GM19351 (cell line): ENCODE results near the gene RND2.
"Not testable (repeated sequence)": the region's sequence is repeated elsewhere in the genome, so short reads cannot be mapped to it uniquely, and the experiment has no call there.

Source experiments
- ATAC-seq: cut with Tn5 transposase; IDR thresholded peaks from one replicate; pipeline ENCODE4 v1.9.1; 2021; ENCODE audit warnings: mild to moderate bottlenecking, moderate library complexity; ENCODE audit not compliant: unreplicated experiment

The RND2 gene, protein sequence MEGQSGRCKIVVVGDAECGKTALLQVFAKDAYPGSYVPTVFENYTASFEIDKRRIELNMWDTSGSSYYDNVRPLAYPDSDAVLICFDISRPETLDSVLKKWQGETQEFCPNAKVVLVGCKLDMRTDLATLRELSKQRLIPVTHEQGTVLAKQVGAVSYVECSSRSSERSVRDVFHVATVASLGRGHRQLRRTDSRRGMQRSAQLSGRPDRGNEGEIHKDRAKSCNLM

DNA sequence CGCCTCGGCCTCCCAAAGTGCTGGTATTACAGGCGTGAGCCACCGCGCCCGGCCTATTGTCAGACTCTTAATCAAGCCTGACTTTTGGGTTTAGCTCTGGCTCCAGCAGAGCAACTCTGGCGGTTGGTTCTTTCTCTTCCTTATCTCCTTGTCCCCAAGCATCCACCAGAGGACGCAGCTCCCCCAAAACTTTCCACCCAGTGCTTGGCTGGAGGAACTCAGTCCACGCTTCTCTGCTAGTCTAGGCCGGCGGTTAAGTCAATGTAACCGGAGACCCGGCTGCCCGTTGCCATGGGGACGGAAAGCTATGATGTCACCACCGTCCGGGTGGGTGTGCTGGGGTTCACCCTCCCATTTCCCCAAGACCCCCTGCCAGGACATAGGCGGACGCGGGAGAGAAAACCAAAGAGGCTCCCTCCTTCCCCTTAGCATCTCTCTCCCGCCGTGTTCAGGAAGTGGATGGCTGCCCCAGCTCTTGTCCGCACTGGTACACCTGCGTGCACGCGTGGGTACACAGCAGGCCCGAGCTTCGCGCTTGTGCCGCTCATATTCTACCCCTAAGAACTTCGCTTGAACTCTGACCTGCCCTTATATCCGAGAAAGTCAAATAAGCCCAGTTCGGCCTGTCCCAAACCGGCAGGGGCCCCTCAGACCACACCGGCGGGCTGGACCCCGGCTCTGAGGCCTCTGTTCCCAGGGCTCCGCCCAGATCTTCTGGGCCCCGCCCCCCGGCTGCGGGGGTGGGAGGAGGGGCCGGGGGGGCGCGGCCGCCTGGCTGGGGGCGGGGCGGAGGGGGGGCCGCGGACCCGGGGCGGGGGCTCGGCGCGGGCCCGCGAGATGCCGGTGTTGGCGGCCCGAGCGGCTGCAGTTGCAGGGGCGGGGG, at the start of gene RND2:
RND2 (plus strand) TSS at position 825 of the 883 bp plus-strand sequence. CDS start 117 bp downstream, outside the sequence.
- peak; percentile 54 for ATAC-seq

DNA sequence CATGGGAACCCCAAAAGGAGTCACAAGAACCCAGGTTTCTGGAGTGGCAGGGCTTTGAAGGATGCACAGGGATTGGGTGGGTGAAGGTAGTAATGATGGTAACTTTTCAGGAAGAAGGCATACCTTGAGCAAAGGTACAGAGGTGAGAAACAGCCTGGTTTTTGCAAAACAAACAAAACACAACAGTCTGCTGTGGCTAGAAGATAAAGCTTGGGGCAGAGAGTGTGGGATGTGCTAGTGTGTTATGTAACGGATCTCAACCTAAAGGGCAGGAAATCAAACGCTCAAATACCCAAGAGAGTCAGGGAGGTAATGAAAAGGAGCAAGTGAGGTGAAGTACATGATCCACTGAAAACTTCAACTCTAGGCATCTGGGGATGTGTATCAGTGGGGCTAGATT, 49.8 kb upstream of the RND2 start:
- no peak for ATAC-seq

DNA sequence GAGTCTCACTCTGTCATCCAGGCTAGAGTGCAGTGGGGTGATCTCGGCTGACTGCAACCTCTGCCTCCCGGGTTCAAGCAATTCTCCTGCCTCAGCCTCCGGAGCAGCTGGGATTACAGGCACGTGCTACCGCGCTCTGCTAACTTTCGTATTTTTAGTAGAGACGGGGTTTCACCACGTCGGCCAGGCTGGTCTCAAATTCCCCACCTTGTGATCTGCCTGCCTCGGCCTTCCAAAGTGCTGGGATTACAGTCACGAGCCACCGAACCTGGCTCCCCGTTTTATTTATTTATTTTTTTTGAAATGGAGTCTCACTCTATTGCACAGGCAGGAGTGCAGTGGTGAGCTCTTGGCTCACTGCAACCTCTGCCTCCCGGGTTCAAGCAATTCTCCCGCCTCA, 49.3 kb upstream of the RND2 start:
- ATAC-seq, result not testable (repeated sequence)

DNA sequence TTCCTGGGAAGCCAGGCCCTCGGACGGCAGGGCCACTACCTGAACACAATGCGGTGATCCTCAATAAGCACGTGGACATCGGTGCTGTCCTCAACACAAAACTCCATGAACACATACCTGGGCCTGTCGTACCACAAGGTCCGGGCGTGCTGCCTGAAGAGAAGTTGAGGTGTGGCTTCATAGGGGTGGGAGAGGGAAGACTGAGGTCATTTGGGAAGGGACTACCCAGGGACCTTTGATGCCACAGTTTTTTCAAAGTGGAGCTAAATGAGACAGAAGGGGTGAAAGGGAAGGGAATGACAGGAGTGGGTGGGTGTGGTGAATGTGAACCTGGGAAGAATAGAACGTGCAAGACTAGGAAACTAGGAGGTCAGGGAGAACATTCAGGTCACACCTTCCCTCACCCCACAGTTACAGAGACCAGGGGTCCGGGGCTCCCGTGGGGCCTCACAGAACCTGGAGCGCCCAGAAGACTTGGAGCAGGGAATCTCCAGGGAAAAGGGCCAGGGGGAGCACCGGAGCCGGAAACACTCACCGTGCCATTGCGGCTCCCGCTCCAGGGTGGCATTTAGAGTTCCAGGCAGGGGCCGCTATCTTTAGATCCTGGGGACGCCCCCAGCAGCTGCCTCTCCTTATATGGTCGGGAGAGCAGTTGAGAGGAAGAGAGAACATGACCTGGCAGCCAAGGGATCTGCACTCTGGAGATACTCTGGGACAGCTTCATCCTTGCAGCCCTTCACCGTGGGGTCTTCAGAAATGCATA, 45.3 kb upstream of the RND2 start, which contains the start of gene PTGES3L:
PTGES3L (minus strand) TSS at position 570 of the 763 bp plus-strand sequence; CDS start at position 543, 27 bp downstream.
- no peak for ATAC-seq

GRCh38 chr17:42980274-42980765, 44.7 kb upstream of the RND2 start, which contains the start of gene RUNDC1:
Gene RUNDC1, plus strand, starts transcription at chr17:42980565. Its CDS starts 12 bp downstream, at chr17:42980577.
- ATAC-seq, result peak; percentile 69

DNA sequence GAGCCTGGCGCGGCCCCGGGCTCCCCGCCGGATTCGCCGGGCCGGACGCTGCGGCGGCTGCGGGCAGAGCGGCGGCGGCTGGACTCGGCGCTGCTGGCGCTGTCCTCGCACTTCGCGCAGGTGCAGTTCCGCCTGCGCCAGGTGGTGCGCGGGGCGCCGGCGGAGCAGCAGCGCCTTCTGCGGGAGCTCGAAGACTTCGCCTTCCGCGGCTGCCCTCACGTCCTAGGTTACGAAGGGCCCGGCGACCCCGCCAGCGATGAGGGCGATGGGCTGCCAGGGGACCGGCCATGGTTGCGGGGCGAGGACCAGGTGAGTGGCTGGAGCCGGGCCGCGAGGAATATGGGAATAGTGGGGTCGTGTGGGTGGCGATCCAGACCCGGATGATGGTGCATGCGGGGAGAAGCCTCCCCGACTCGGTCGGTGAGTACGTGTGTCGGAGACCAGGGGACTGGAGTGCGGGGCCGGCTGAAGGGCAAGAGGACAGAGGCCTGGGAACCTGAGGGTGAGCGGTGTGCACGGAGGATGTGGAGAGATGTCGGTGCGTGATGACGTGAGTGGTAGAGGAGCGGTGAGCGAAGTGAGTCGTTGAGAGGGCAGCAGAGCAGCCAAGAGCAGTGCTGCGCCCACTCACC, 44.1 kb upstream of the RND2 start:
- peak; percentile 59 for ATAC-seq

- no peak for ATAC-seq
Measured at GRCh38 chr17:42982266-42982665, 42.8 kb upstream of the RND2 start.

DNA sequence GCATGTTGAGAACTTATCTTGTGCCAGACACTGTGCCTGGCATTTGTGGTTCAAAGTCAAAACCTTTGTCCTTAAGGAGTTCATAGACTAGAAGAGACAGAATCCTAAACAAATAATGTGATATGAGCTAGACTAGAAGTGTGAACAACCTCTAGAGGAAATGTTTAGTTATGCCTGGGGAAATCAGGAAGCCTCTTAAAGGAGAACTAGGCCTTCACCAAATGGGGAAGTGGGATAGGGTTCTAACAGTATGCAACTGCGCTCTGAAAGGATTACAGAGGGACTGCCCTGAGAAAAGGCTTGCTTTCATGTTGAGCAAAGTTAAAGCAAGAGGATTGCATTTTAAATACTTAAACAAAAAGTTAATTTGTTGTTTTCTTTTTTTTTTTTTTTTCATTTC, 39.8 kb upstream of the RND2 start:
- ATAC-seq, result no peak

- ATAC-seq, result no peak
Measured at GRCh38 chr17:42989141-42989540, 35.9 kb upstream of the RND2 start.

DNA sequence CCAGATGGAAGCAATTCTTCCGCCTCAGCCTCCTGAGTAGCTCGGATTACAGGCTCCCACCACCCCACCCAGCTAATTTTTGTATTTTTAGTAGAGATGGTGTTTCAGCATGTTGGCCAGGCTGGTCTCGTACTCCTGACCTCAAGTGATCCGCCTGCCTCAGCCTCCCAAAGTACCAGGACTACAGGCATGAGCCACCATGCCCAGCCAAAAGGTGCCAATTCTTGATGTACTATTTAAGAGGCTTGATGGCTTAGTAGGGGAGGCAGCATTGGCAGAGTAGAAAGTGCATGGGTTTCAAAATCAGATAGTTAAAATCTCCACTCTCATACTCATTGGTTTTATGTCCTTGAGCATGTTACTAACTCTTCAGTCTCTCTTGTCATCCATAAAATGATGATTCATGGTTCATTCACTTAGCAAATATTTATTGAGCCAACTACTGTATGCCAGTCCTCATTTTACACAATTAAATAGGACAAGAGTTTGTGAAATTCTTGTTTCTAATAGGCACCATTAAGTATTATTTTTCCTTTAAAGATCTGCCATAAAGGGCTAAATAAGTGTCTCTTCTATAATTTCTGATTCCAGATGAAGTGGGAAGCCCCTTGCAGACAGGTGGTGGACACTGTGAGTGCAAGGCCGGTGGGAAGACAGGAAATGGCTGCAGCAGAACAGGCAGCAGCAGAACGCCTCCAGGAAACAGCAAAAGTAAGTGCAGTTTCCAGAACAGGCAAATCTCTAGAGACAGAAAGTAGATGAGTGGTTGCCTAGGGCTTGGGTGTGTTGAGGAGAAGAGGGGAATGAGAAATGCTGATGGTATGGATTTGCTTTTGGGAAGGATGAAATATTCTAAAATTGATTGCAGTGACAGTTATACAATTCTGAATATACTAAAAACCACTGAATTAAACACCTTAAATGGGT, 35.0 kb upstream of the RND2 start:
- no peak for ATAC-seq

DNA sequence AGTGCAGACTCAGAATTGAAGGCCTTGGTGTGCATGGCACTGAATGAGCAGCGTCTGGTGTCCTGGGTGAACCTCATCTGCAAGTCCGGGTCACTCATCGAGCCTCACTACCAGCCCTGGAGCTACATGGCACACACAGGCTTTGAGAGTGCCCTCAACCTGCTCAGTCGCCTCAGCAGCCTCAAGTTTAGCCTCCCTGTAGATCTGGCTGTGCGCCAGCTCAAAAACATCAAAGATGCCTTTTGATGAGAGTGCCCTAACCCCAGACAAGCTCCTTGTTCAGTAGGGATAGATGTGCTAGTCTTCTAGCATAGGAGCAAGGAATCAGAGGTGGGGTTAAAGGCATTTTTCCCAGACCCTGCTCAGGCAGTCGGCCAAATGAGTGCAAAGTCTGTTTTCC, 33.6 kb upstream of the RND2 start:
- ATAC-seq, result no peak

DNA sequence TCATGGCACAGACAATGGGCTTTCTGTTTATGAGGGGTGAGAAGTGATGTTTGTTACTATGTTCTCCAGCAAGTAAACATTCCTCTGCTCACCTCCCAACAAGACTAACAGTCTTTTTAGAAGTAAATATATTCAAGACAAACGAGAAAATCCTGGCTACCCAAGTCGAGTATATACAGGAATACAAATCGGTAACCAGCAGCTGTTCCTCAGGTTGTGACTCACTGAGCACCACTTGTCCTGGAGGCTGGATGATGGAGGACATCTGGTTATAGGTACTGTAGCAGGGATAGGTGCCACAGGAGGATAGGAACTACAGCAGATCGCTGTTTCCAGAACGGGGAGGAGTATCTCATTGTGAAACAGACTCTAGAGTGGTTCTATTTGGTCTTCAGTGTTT, 32.2 kb upstream of the RND2 start:
- no peak for ATAC-seq

DNA sequence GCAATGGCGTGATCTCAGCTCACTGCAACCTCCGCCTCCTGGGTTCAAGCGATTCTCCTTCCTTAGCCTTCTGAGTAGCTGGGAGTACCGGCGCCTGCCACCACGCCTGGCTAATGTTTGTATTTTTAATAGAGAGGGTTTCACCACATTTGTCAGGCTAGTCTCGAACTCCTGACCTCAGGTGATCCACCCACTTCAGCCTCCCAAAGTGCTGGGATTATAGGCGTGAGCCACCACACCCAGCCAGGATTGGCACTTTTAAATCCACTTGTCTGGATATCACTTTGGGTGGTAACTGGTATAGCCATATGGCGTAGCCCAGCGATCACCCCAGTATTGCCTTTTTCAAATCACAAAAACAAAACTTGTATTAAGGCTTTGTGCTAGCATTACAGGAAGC, 31.1 kb upstream of the RND2 start:
- not testable (repeated sequence) for ATAC-seq

DNA sequence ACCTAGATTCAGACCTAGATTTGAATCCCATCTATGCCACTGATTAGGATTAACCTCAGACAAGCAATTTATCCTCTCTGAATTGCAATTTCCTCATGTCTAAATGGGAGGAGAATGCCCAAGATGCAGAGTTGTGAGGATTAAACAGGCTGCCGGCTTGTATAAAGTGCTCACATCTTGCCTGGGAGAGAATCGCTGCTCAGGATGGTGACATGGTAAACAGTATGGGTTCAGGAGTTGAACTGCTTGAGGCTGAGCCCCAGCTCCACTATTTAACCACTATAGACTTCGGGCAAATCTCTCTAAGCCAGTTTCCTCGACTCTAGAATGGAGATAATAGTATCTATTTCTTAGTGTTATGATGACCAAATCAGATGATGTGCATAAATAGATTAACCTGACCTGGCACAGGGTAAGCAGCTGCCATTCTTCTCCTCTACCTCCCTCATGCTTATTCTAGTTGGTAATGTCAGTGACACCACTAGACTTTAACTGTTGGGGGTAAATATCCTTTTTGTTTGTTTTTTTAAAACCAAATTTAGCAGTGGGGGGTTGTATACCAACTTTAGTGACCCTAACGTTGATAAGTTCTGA, 27.5 kb upstream of the RND2 start:
- ATAC-seq, result no peak

DNA sequence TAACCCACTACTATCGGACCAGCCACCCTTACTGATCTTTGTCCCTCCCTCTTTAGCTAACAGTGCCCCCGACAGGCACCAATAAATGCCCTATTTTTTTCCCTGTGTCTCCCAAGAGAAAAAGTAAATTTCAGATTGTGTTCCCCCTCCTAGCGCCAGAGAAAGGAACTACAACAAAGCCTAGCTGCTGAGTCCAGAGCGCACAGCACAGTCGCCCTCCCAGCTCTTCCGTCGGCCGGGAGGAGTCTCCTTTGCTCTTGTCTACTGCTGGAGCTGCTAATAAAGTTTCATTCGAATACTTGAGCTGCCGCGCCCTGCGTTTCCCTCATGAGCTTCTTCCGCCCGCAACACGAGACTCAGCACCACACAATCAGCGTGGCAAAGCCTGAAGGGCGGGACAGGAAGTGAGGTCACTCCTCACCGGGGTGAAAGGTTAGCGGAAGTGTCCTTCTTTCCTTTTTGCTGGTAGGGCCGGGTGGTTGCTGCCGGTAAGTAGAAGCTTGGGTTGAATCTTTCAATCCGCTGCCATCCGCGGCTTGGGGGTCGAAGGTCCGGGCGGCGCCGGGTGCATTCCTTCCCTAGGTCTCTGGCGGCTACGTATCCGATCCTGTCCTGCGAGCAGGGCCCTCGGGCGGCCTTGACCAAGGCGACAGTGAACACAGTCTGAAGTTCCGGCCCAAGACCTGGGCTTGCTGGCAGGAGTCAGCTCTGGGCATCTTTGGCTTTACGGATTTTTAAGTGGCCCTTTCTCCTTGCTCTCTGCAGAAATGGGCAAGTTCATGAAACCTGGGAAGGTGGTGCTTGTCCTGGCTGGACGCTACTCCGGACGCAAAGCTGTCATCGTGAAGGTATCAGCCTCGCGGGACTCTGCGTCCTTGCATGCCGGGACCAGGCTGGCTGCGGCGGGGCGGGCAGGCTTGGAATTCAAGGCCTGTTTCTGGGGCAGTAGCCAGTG, 26.8 kb upstream of the RND2 start, which contains the start of gene RPL27:
RPL27 (plus strand) TSS at position 436 of the 955 bp plus-strand sequence; CDS start at position 768, 332 bp downstream.
- peak; percentile 94 for ATAC-seq

DNA sequence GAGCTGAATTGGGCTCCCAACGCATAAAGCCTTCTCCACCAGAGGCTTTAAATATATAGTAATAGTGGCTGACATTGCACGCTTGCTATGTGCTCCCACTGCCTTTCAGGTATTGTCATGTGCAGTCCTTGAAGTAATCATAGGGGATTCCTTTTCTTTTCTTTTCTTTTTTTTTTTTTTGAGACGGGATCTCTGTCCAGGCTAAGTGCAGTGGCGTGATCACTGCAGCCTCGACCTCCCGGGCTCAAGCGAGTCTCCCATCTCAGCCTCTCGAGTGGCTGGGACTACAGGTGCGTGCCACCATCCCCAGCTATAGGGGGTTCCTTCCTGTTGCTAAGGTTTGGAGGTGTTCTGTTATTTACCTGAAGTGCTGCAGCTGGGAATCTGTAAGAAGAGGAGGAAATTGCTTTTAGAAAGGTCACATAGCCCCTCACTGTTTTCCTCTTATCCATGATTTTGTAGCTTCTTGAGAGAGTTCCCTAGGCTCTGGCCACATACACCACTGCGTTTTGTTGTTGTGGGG, 26.0 kb upstream of the RND2 start:
- no peak for ATAC-seq

GRCh38 chr17:43000894-43001293, 24.1 kb upstream of the RND2 start:
- not testable (repeated sequence) for ATAC-seq
